MM.1S (cell line): ENCODE data around the gene IGSF6.
"Not testable (repeated sequence)": the region's sequence is repeated elsewhere in the genome, so short reads cannot be mapped to it uniquely, and the experiment has no call there.

ENCODE experiments used
- CTCF ChIP-seq: fragments of 300-600 bp; sonication (generic); IDR thresholded peaks from 2 replicates; pipeline ENCODE4 v1.5.1; 2016; ENCODE audit warnings: antibody characterized with exemption, low read length, mixed read lengths
- EZH2phosphoT487 ChIP-seq: fragments of 300-600 bp; sonication (generic); IDR thresholded peaks from 2 replicates; pipeline ENCODE4 v1.6.1; 2018; ENCODE audit warnings: antibody characterized with exemption, low read length

- TF ChIP-seq EZH2phosphoT487, CTCF: not testable (repeated sequence)
These were observed 22.5 kb downstream of the IGSF6 start for GRCh38 chr16:21629616-21630539.
